Neural cell (in vitro differentiated cells): Measurements from ENCODE around the gene B4GALT1. TPM values are rescaled to one million over a fixed set of nuclear protein-coding genes. Genes with fewer than 3 reads are reported as not detected.

ENCODE experiments used
- H2AFZ ChIP-seq: fragments of 200-600, 300-800 bp; sonication (generic), shearing (Covaris generic); 2 replicates; pipeline ENCODE4 v1.6.0; 2014; ENCODE audit warnings: low read depth, mild to moderate bottlenecking, antibody characterized with exemption, low read length, moderate library complexity
- H3F3A ChIP-seq: fragments of 200-600 bp; shearing (Covaris generic); 2 replicates; pipeline ENCODE4 v1.6.1; 2016; ENCODE audit warnings: mild to moderate bottlenecking, moderate library complexity, mixed read lengths, antibody characterized with exemption, low read length; ENCODE audit not compliant: insufficient read depth, poor library complexity, severe bottlenecking
- H3K27ac ChIP-seq: fragments of 200-600, 300-800 bp; sonication (generic), shearing (Covaris generic); 2 replicates; pipeline ENCODE4 v1.5.1; 2014; ENCODE audit warnings: mild to moderate bottlenecking, low read length, moderate library complexity
- H3K27me3 ChIP-seq: fragments of 300-800, 200-600 bp; sonication (generic), shearing (Covaris generic); 2 replicates; pipeline ENCODE4 v1.6.0; 2014; ENCODE audit warnings: mild to moderate bottlenecking, low read depth, low read length, moderate library complexity; ENCODE audit not compliant: insufficient read depth
- H3K36me3 ChIP-seq: fragments of 300-800, 200-600 bp; sonication (generic), shearing (Covaris generic); 2 replicates; pipeline ENCODE4 v1.5.1; 2014; ENCODE audit warnings: mild to moderate bottlenecking, antibody characterized with exemption, low read length, moderate library complexity; ENCODE audit not compliant: insufficient read depth
- H3K4me2 ChIP-seq: fragments of 300-800, 200-600 bp; sonication (generic), shearing (Covaris generic); 2 replicates; pipeline ENCODE4 v1.6.0; 2014; ENCODE audit warnings: mild to moderate bottlenecking, low read length
- H3K4me3 ChIP-seq: fragments of 300-800, 200-600 bp; sonication (generic), shearing (Covaris generic); 2 replicates; pipeline ENCODE4 v1.5.1; 2014; ENCODE audit warnings: mild to moderate bottlenecking, low read length, moderate library complexity
- H3K79me2 ChIP-seq: fragments of 200-600 bp; shearing (Covaris generic); replicated peaks from 2 replicates; pipeline ENCODE4 v1.6.0; 2014; ENCODE audit warnings: mild to moderate bottlenecking, low read length, moderate library complexity; ENCODE audit not compliant: insufficient read depth
- H3K9ac ChIP-seq: fragments of 300-800, 200-600 bp; sonication (generic), shearing (Covaris generic); 2 replicates; pipeline ENCODE4 v1.6.1; 2016; ENCODE audit warnings: mild to moderate bottlenecking, low read length, mixed read lengths
- H3K9me2 ChIP-seq: fragments of 200-600 bp; shearing (Covaris generic); 2 replicates; pipeline ENCODE4 v1.6.1; 2016; ENCODE audit warnings: mild to moderate bottlenecking, low read length, mixed read lengths; ENCODE audit not compliant: insufficient read depth
- H3K9me3 ChIP-seq: fragments of 200-600, 300-800 bp; sonication (generic), shearing (Covaris generic); 2 replicates; pipeline ENCODE4 v1.6.1; 2016; ENCODE audit warnings: mild to moderate bottlenecking, mixed run types, low read length, moderate library complexity, mixed read lengths
- H4K20me1 ChIP-seq: fragments of 200-600 bp; shearing (Covaris generic); 2 replicates; pipeline ENCODE4 v1.6.1; 2016; ENCODE audit warnings: mild to moderate bottlenecking, mixed run types; ENCODE audit not compliant: insufficient read depth
- EP300 ChIP-seq: fragments of 450-650 bp; conservative IDR thresholded peaks from 2 replicates; pipeline ENCODE4 v1.6.1; 2014; ENCODE audit warnings: antibody characterized with exemption, mild to moderate bottlenecking, moderate library complexity; ENCODE audit not compliant: poor library complexity, severe bottlenecking
- EZH2 ChIP-seq: fragments of 200-600, 300-800 bp; shearing (Covaris generic), sonication (generic); IDR thresholded peaks from 2 replicates; pipeline ENCODE4 v1.6.1; 2014; ENCODE audit warnings: antibody characterized with exemption, low read length, borderline replicate concordance, mild to moderate bottlenecking; ENCODE audit not compliant: insufficient read depth, poor library complexity, severe bottlenecking
- MXI1 ChIP-seq: fragments of 450-650 bp; conservative IDR thresholded peaks from 2 replicates; pipeline ENCODE4 v1.6.1; 2014; ENCODE audit warnings: antibody characterized with exemption, mild to moderate bottlenecking; ENCODE audit not compliant: poor library complexity, severe bottlenecking
- POLR2AphosphoS5 ChIP-seq: IDR thresholded peaks from 2 replicates; pipeline ENCODE4 v1.6.1; 2012
- RAD21 ChIP-seq: fragments of 450-650 bp; conservative IDR thresholded peaks from 2 replicates; pipeline ENCODE4 v1.6.1; 2014; ENCODE audit warnings: antibody characterized with exemption, mild to moderate bottlenecking, moderate library complexity
- SMC3 ChIP-seq: fragments of 450-650 bp; conservative IDR thresholded peaks from 2 replicates; pipeline ENCODE4 v1.6.1; 2014; ENCODE audit warnings: antibody characterized with exemption, mild to moderate bottlenecking, moderate library complexity; ENCODE audit not compliant: poor library complexity
- TAF1 ChIP-seq: IDR thresholded peaks from 2 replicates; pipeline ENCODE4 v1.6.1; 2012; ENCODE audit warnings: low read depth
- polyA plus RNA-seq: library from polyadenylated mRNA; depleted of rRNA; stranded (reverse); fragments of >200 nt; gene quantifications from 2 replicates; pipeline ENCODE4 v1.2.3, GENCODE V29; 2014
- TF ChIP-seq, protein P1 (sequence below): IDR thresholded peaks from 2 replicates; pipeline ENCODE4 v1.6.1; 2012; ENCODE audit warnings: borderline replicate concordance
- TF ChIP-seq, protein P2 (sequence below): fragments of 450-650 bp; IDR thresholded peaks from 2 replicates; pipeline ENCODE4 v1.5.1; 2014; ENCODE audit warnings: antibody characterized with exemption, mild to moderate bottlenecking, moderate library complexity; ENCODE audit not compliant: poor library complexity, severe bottlenecking

B4GALT1 gene
- polyA plus RNA-seq, 1 donor from 2014 or later = 0.41 TPM

DNA sequence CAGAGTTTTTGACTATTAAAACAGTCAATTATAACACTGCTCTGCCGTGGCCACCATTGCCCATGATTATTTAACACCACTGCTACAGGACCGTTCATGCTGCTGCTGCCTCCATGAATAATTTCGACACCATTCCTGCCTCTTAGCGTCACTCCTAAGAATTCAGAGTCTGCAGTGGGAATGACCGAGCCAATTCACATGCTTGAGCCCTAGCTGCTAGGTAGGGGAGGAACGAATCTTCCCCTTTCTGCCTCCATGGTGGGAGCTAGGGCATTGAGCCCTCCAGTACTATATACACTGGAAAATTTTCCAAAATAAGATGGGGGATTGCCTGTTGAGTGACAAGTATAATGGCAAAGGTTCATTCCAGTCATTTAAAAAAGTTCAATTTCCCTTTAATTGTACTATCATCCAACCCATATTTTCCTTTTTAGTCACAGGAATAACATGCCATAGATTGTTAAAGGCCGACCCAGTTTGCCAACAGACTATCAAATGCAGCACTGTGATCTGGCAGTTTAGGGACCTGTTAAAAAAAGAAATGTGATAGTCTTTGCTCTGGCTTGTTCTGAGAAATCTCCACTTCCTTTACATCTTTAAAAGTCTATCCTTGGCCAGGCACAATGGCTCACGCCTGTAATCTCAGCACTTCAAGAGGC lies 13.5 kb upstream of the B4GALT1 start:
- H3K9ac ChIP-seq = no peak overlapping the region
- no peaks in the 10 kb centered on the region for H3K9me3 ChIP-seq
- H3K27me3 ChIP-seq = no peaks in the 10 kb centered on the region
- H3F3A ChIP-seq = no peaks in the 10 kb centered on the region
- H2AFZ ChIP-seq = no peak overlapping the region
- no peaks in the 10 kb centered on the region for H3K36me3 ChIP-seq
- no peaks in the 10 kb centered on the region for H3K79me2 ChIP-seq
- no peaks in the 10 kb centered on the region for H4K20me1 ChIP-seq
- H3K4me2 ChIP-seq = no peak overlapping the region
- H3K4me3 ChIP-seq = no peak overlapping the region
- H3K9me2 ChIP-seq = no peaks in the 10 kb centered on the region
- TF ChIP-seq EP300 = no peak
- TF ChIP-seq, protein P1, sequence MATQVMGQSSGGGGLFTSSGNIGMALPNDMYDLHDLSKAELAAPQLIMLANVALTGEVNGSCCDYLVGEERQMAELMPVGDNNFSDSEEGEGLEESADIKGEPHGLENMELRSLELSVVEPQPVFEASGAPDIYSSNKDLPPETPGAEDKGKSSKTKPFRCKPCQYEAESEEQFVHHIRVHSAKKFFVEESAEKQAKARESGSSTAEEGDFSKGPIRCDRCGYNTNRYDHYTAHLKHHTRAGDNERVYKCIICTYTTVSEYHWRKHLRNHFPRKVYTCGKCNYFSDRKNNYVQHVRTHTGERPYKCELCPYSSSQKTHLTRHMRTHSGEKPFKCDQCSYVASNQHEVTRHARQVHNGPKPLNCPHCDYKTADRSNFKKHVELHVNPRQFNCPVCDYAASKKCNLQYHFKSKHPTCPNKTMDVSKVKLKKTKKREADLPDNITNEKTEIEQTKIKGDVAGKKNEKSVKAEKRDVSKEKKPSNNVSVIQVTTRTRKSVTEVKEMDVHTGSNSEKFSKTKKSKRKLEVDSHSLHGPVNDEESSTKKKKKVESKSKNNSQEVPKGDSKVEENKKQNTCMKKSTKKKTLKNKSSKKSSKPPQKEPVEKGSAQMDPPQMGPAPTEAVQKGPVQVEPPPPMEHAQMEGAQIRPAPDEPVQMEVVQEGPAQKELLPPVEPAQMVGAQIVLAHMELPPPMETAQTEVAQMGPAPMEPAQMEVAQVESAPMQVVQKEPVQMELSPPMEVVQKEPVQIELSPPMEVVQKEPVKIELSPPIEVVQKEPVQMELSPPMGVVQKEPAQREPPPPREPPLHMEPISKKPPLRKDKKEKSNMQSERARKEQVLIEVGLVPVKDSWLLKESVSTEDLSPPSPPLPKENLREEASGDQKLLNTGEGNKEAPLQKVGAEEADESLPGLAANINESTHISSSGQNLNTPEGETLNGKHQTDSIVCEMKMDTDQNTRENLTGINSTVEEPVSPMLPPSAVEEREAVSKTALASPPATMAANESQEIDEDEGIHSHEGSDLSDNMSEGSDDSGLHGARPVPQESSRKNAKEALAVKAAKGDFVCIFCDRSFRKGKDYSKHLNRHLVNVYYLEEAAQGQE = no peak
- H3K27ac ChIP-seq = no peak overlapping the region

DNA sequence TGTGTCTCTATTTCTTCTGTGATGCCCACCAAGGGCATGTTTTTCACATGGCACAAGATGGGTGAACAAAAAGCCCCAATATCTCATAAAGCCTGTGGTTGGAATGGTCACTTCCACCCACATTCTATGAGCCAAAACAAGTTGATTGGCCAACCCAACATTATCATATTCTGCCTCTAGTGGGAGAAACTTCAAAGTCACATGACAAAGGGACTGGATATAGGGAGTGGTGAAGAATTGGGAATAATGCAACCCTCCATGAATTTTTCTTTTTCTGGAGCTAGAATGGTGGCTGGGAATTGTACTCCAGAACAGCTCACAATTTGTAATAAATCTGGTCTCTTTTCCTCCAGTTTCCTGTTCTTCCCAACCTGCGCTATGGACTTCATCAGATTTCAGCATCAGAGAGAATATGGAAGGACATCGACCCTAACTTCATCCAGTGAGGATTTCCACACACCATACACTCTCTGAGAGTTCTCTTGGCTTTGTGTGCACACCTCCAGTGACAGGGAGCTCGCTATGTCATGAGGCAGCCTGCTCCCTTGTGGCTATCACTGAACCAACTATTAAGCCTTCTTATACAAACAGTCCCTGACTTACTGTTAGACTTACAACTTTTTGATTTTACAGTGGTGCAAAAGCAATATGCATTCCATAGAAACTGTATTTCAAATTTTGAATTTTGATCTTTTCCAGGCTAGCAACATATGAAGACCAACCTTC lies 12.0 kb upstream of the B4GALT1 start:
- no peak overlapping the region for H3K4me3 ChIP-seq
- H3K27me3 ChIP-seq = no peaks in the 10 kb centered on the region
- TF ChIP-seq, protein P2, sequence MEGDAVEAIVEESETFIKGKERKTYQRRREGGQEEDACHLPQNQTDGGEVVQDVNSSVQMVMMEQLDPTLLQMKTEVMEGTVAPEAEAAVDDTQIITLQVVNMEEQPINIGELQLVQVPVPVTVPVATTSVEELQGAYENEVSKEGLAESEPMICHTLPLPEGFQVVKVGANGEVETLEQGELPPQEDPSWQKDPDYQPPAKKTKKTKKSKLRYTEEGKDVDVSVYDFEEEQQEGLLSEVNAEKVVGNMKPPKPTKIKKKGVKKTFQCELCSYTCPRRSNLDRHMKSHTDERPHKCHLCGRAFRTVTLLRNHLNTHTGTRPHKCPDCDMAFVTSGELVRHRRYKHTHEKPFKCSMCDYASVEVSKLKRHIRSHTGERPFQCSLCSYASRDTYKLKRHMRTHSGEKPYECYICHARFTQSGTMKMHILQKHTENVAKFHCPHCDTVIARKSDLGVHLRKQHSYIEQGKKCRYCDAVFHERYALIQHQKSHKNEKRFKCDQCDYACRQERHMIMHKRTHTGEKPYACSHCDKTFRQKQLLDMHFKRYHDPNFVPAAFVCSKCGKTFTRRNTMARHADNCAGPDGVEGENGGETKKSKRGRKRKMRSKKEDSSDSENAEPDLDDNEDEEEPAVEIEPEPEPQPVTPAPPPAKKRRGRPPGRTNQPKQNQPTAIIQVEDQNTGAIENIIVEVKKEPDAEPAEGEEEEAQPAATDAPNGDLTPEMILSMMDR = no peak
- TF ChIP-seq TAF1 (no peak), SMC3 (no peak), RAD21 (no peak), EZH2 (no peak), POLR2AphosphoS5 (no peak), EP300 (no peak), MXI1 (no peak)
- TF ChIP-seq, protein P1 = no peak
- no peaks in the 10 kb centered on the region for H4K20me1 ChIP-seq
- H3K9ac ChIP-seq = no peak overlapping the region
- H3K9me2 ChIP-seq = no peaks in the 10 kb centered on the region
- H3K27ac ChIP-seq = no peak overlapping the region
- H2AFZ ChIP-seq = no peak overlapping the region
- H3K4me2 ChIP-seq = no peak overlapping the region
- H3K36me3 ChIP-seq = no peaks in the 10 kb centered on the region
- no peaks in the 10 kb centered on the region for H3F3A ChIP-seq
- H3K79me2 ChIP-seq = no peaks in the 10 kb centered on the region
- no peaks in the 10 kb centered on the region for H3K9me3 ChIP-seq
